Measurements from ENCODE around the gene ABLIM1. TPM values are rescaled to one million over a fixed set of nuclear protein-coding genes. Genes with fewer than 3 reads are reported as not detected.

ABLIM1 gene
- total RNA-seq, 1 experiment from 2014 or later: 62.1 TPM

DNA sequence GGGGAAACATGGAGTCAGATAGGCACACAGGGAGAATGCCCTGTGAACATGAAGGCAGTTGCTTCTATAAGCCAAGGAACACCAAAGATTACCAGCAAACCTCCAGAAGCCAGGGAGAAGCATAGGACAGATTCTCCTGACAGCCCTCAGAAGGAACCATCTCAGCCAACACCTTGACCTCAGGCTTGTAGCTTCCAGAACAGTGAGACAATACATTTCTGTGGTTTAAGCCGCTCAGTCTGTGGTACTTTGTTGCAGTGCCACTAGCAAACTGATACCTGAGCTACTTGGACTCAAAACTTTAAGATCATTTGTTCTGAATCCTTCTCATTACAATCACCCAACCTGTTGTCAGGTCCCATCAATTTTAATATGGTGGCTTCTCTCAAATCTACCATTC is 31.2 kb downstream of the ABLIM1 start (continued):
- TF ChIP-seq, protein P1, sequence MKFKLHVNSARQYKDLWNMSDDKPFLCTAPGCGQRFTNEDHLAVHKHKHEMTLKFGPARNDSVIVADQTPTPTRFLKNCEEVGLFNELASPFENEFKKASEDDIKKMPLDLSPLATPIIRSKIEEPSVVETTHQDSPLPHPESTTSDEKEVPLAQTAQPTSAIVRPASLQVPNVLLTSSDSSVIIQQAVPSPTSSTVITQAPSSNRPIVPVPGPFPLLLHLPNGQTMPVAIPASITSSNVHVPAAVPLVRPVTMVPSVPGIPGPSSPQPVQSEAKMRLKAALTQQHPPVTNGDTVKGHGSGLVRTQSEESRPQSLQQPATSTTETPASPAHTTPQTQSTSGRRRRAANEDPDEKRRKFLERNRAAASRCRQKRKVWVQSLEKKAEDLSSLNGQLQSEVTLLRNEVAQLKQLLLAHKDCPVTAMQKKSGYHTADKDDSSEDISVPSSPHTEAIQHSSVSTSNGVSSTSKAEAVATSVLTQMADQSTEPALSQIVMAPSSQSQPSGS (CRISPR knock-in tag; IDR thresholded peaks at IDR 0.05; ENCODE audit: borderline replicate concordance, low read depth): no peak
- TF ChIP-seq, protein P2, sequence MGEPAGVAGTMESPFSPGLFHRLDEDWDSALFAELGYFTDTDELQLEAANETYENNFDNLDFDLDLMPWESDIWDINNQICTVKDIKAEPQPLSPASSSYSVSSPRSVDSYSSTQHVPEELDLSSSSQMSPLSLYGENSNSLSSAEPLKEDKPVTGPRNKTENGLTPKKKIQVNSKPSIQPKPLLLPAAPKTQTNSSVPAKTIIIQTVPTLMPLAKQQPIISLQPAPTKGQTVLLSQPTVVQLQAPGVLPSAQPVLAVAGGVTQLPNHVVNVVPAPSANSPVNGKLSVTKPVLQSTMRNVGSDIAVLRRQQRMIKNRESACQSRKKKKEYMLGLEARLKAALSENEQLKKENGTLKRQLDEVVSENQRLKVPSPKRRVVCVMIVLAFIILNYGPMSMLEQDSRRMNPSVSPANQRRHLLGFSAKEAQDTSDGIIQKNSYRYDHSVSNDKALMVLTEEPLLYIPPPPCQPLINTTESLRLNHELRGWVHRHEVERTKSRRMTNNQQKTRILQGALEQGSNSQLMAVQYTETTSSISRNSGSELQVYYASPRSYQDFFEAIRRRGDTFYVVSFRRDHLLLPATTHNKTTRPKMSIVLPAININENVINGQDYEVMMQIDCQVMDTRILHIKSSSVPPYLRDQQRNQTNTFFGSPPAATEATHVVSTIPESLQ (CRISPR knock-in tag; IDR thresholded peaks at IDR 0.05): no peak
- no peak for TF ChIP-seq RELA (CRISPR knock-in tag; IDR thresholded peaks at IDR 0.05; ENCODE audit: borderline replicate concordance)
- TF ChIP-seq NFE2L1 (CRISPR knock-in tag; IDR thresholded peaks at IDR 0.05): no peak

DNA sequence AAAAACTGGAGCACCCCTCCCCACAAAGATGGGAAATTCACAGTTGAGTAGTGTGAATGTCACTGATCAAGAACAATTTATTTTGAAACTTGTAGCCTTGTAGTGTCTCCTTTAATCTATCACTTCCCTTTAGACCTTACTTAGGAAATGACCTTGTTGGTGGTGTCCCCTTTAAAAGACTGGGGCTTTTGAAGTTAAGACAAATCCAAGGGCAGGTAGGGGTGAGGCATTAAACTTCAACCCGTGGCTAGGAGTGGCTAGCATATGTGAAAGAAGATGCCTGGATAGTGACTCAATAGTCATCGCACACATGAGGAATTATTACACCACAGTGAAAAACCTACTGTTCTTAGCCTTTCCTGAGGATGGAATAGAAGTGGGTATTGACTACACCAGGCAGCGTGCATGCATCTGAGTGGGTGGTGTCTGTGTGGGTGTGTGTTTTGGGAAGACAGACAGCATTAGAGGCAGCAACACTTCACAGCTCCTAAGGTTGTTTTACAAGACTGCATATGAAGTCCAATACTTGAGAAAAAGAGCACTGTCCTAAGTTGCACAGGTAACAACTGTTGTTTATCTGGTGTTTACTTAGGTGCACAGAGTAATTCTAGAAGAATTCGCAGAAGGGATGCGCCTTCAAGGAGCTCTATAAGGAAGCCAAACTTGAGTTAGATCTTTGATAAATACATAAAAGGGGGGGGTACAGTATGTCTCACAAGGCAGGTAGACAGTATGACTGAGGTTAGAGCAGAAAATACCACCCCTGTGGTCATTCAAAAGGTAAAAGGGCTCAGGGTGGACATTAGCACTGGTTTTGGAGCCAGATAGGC is 32.9 kb downstream of the ABLIM1 start:
- ChIA-PET POLR2A (no interaction called here), CTCF (interaction anchor here (1.0 kb wide), 1 partner anchor 70 kb away, joined by 3 read pairs; no protein-coding TSS in a partner anchor)
- H3K27me3 Mint-ChIP-seq (ENCODE audit: low read depth): peaks cover 4% of the 10 kb centered on the region
- H3K4me1 Mint-ChIP-seq: peaks cover 28% of the 10 kb centered on the region
- H3K9me3 Mint-ChIP-seq: peaks cover 30% of the 10 kb centered on the region
- TF ChIP-seq ATF1 (CRISPR knock-in tag; IDR thresholded peaks at IDR 0.05) (no peak), OVOL2 (CRISPR knock-in tag; IDR thresholded peaks at IDR 0.05; ENCODE audit: borderline replicate concordance) (no peak), RELA (CRISPR knock-in tag; IDR thresholded peaks at IDR 0.05; ENCODE audit: borderline replicate concordance) (no peak), ZNF423 (CRISPR knock-in tag; IDR thresholded peaks at IDR 0.05) (no peak), ZNF671 (CRISPR knock-in tag; IDR thresholded peaks at IDR 0.05) (no peak), RORB (CRISPR knock-in tag; IDR thresholded peaks at IDR 0.05) (no peak), NFATC4 (CRISPR knock-in tag; IDR thresholded peaks at IDR 0.05) (no peak)
- TF ChIP-seq, protein P3, sequence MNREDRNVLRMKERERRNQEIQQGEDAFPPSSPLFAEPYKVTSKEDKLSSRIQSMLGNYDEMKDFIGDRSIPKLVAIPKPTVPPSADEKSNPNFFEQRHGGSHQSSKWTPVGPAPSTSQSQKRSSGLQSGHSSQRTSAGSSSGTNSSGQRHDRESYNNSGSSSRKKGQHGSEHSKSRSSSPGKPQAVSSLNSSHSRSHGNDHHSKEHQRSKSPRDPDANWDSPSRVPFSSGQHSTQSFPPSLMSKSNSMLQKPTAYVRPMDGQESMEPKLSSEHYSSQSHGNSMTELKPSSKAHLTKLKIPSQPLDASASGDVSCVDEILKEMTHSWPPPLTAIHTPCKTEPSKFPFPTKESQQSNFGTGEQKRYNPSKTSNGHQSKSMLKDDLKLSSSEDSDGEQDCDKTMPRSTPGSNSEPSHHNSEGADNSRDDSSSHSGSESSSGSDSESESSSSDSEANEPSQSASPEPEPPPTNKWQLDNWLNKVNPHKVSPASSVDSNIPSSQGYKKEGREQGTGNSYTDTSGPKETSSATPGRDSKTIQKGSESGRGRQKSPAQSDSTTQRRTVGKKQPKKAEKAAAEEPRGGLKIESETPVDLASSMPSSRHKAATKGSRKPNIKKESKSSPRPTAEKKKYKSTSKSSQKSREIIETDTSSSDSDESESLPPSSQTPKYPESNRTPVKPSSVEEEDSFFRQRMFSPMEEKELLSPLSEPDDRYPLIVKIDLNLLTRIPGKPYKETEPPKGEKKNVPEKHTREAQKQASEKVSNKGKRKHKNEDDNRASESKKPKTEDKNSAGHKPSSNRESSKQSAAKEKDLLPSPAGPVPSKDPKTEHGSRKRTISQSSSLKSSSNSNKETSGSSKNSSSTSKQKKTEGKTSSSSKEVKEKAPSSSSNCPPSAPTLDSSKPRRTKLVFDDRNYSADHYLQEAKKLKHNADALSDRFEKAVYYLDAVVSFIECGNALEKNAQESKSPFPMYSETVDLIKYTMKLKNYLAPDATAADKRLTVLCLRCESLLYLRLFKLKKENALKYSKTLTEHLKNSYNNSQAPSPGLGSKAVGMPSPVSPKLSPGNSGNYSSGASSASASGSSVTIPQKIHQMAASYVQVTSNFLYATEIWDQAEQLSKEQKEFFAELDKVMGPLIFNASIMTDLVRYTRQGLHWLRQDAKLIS (CRISPR knock-in tag; IDR thresholded peaks at IDR 0.05; ENCODE audit: borderline replicate concordance): no peak
- TF ChIP-seq, protein P4, sequence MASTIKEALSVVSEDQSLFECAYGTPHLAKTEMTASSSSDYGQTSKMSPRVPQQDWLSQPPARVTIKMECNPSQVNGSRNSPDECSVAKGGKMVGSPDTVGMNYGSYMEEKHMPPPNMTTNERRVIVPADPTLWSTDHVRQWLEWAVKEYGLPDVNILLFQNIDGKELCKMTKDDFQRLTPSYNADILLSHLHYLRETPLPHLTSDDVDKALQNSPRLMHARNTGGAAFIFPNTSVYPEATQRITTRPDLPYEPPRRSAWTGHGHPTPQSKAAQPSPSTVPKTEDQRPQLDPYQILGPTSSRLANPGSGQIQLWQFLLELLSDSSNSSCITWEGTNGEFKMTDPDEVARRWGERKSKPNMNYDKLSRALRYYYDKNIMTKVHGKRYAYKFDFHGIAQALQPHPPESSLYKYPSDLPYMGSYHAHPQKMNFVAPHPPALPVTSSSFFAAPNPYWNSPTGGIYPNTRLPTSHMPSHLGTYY (CRISPR knock-in tag; IDR thresholded peaks at IDR 0.05): no peak
- TF ChIP-seq, protein P5, sequence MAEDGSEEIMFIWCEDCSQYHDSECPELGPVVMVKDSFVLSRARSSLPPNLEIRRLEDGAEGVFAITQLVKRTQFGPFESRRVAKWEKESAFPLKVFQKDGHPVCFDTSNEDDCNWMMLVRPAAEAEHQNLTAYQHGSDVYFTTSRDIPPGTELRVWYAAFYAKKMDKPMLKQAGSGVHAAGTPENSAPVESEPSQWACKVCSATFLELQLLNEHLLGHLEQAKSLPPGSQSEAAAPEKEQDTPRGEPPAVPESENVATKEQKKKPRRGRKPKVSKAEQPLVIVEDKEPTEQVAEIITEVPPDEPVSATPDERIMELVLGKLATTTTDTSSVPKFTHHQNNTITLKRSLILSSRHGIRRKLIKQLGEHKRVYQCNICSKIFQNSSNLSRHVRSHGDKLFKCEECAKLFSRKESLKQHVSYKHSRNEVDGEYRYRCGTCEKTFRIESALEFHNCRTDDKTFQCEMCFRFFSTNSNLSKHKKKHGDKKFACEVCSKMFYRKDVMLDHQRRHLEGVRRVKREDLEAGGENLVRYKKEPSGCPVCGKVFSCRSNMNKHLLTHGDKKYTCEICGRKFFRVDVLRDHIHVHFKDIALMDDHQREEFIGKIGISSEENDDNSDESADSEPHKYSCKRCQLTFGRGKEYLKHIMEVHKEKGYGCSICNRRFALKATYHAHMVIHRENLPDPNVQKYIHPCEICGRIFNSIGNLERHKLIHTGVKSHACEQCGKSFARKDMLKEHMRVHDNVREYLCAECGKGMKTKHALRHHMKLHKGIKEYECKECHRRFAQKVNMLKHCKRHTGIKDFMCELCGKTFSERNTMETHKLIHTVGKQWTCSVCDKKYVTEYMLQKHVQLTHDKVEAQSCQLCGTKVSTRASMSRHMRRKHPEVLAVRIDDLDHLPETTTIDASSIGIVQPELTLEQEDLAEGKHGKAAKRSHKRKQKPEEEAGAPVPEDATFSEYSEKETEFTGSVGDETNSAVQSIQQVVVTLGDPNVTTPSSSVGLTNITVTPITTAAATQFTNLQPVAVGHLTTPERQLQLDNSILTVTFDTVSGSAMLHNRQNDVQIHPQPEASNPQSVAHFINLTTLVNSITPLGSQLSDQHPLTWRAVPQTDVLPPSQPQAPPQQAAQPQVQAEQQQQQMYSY (CRISPR knock-in tag; IDR thresholded peaks at IDR 0.05): no peak
- H3K4me3 Mint-ChIP-seq: no peak overlapping the region
- ATAC-seq (no peak), DNase-seq (ENCODE audit: low spot score) (no peak)
- peaks cover 13% of the 10 kb centered on the region for H3K36me3 Mint-ChIP-seq
- H3K27ac Mint-ChIP-seq: no peak overlapping the region
